ENCODE data around the gene C16orf54.

DNA sequence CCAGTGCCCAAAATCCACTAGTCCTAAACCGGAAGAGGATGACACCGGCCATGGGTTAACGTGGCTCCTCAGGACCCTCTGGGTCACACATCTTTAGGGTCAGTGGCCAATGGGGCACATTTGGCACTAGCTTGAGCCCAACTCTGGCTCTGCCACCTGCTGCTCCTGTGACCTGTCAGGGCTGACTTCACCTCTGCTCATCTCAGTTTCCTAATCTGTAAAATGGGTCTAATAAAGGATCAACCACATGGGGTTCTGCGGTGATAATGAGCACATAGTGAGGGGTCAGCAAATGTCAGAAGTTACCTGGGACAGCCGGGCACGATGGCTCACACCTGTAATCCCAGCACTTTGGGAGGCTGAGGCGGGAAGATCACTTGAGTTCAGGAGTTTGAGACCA lies 48.4 kb downstream of the C16orf54 start:
- TF ChIP-seq, protein P1, sequence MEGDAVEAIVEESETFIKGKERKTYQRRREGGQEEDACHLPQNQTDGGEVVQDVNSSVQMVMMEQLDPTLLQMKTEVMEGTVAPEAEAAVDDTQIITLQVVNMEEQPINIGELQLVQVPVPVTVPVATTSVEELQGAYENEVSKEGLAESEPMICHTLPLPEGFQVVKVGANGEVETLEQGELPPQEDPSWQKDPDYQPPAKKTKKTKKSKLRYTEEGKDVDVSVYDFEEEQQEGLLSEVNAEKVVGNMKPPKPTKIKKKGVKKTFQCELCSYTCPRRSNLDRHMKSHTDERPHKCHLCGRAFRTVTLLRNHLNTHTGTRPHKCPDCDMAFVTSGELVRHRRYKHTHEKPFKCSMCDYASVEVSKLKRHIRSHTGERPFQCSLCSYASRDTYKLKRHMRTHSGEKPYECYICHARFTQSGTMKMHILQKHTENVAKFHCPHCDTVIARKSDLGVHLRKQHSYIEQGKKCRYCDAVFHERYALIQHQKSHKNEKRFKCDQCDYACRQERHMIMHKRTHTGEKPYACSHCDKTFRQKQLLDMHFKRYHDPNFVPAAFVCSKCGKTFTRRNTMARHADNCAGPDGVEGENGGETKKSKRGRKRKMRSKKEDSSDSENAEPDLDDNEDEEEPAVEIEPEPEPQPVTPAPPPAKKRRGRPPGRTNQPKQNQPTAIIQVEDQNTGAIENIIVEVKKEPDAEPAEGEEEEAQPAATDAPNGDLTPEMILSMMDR (IDR thresholded peaks at IDR 0.05; ENCODE audit: borderline replicate concordance, extremely low read depth, low read length, poor library complexity, severe bottlenecking): no peak
- no peak for TF ChIP-seq EZH2 (IDR thresholded peaks at IDR 0.05; ENCODE audit: borderline replicate concordance, low read depth, low read length, severe bottlenecking)

All from DND-41 (cell line).